GM18951 (cell line): Measurements from ENCODE around the gene MEP1B.
"Not testable (repeated sequence)": the region's sequence is repeated elsewhere in the genome, so short reads cannot be mapped to it uniquely, and the experiment has no call there.

ENCODE experiments used
- POLR2A ChIP-seq: IDR thresholded peaks from 4 replicates; pipeline ENCODE4 v1.6.1; 2011; ENCODE audit warnings: mild to moderate bottlenecking; ENCODE audit not compliant: insufficient read length, insufficient read depth; ENCODE audit errors: extremely low read depth
- in situ Hi-C: fragments of 300-500 bp; cut with MboI; formaldehyde crosslinking; loops from one replicate; pipeline ENCODE4 v1.12.0; 2022; ENCODE audit warnings: low sequenced_read_pairs, mixed read lengths, inconsistent platforms; ENCODE audit not compliant: unreplicated experiment

Gene MEP1B

GRCh38 chr18:32189790-32190189 lies at the start of gene MEP1B:
Gene MEP1B, plus strand, starts transcription at chr18:32190039. Its CDS starts 32 bp downstream, at chr18:32190071.
- in situ Hi-C loops, result no loop called here
- TF ChIP-seq POLR2A, result no peak

GRCh38 chr18:32148185-32148870 lies 41.5 kb upstream of the MEP1B start:
- in situ Hi-C loops, result no loop called here
- no peak for TF ChIP-seq POLR2A

GRCh38 chr18:32152705-32153448 lies 37.0 kb upstream of the MEP1B start:
- no peak for TF ChIP-seq POLR2A
- in situ Hi-C loops, result no loop called here

GRCh38 chr18:32156855-32157254 lies 33.0 kb upstream of the MEP1B start:
- no peak for TF ChIP-seq POLR2A
- in situ Hi-C loops, result no loop called here

- no peak for TF ChIP-seq POLR2A
- in situ Hi-C loops, result no loop called here
Observed at GRCh38 chr18:32157580-32157979, 32.3 kb upstream of the MEP1B start.

- in situ Hi-C loops, result no loop called here
- no peak for TF ChIP-seq POLR2A
Observed at GRCh38 chr18:32158108-32158624, 31.7 kb upstream of the MEP1B start.

GRCh38 chr18:32158631-32159030 lies 31.2 kb upstream of the MEP1B start:
- in situ Hi-C loops, result not testable (repeated sequence)

GRCh38 chr18:32160547-32160946 lies 29.3 kb upstream of the MEP1B start:
- in situ Hi-C loops, result loop anchor here (5.0 kb wide), 1 partner anchor 392 kb away; no protein-coding TSS in a partner anchor

GRCh38 chr18:32167980-32168730 lies 21.7 kb upstream of the MEP1B start:
- in situ Hi-C loops, result no loop called here
- TF ChIP-seq POLR2A, result no peak

More at GRCh38 chr18:32160547-32160946, 29.3 kb upstream of the MEP1B start:
- TF ChIP-seq POLR2A, result no peak

- in situ Hi-C loops, result no loop called here
Observed at GRCh38 chr18:32173654-32174053, 16.2 kb upstream of the MEP1B start.

GRCh38 chr18:32174719-32175118 lies 15.1 kb upstream of the MEP1B start:
- TF ChIP-seq POLR2A, result no peak
- in situ Hi-C loops, result no loop called here

More at GRCh38 chr18:32173654-32174053, 16.2 kb upstream of the MEP1B start:
- TF ChIP-seq POLR2A, result no peak

GRCh38 chr18:32175265-32175664 lies 14.6 kb upstream of the MEP1B start:
- no peak for TF ChIP-seq POLR2A
- in situ Hi-C loops, result no loop called here

- in situ Hi-C loops, result not testable (repeated sequence)
Observed at GRCh38 chr18:32176745-32177144, 13.1 kb upstream of the MEP1B start.
